COLO829 (cell line): ENCODE measurements around the gene NFIA.

Experiments
- DNase-seq: peaks from one replicate; pipeline ENCODE4 v3.0.0; 2012; ENCODE audit warnings: low spot score

The NFIA gene

GRCh38 chr1:61498342-61498741 lies 416.0 kb downstream of the NFIA start:
- DNase-seq, result no peak

GRCh38 chr1:61501971-61502916 lies 419.9 kb downstream of the NFIA start:
- no peak for DNase-seq

- DNase-seq, result no peak
These were observed 421.9 kb downstream of the NFIA start for GRCh38 chr1:61504305-61504704.

GRCh38 chr1:61504852-61505390 lies 422.6 kb downstream of the NFIA start:
- DNase-seq, result no peak

GRCh38 chr1:61506236-61506635 lies 423.9 kb downstream of the NFIA start:
- no peak for DNase-seq

- DNase-seq, result no peak
These were observed 424.7 kb downstream of the NFIA start for GRCh38 chr1:61506944-61507500.
